Tibial nerve (tissue), 4 donors: ENCODE measurements around the gene KCTD16.

Experiments used
- CTCF ChIP-seq, 5 experiments: fragments of 200-600 bp in 3 of 5; fragments of 450-650 bp in 2 of 5; sonication (generic) in 3 of 5; IDR thresholded peaks; one replicate each; pipeline ENCODE4 v1.5.1; 2016 to 2019; ENCODE audit warnings: antibody characterized with exemption in 5 of 5, mild to moderate bottlenecking in 3 of 5, moderate library complexity in 2 of 5
- EP300 ChIP-seq, 2 donors: sonication (generic); formaldehyde crosslinking; IDR thresholded peaks; one replicate each; pipeline ENCODE4 v1.6.1; 2017; ENCODE audit warnings: antibody characterized with exemption in 2 of 2, mild to moderate bottlenecking in 1 of 2

- no peak for TF ChIP-seq CTCF (IDR thresholded peaks at IDR 0.05)
- no peak for TF ChIP-seq EP300 (IDR thresholded peaks at IDR 0.05)
Measured at GRCh38 chr5:144367991-144368390, 197.3 kb downstream of the KCTD16 start.
